HCT116 (cell line): ENCODE data around the gene ACOT11. TPM values are rescaled to one million over a fixed set of nuclear protein-coding genes. Genes with fewer than 3 reads are reported as not detected.

Experiments used
- ATAC-seq: fragments of 200-7000 bp; cut with Tn5 transposase; 2 replicates; pipeline ENCODE4 v1.9.1; 2020; ENCODE audit warnings: mild to moderate bottlenecking, moderate library complexity
- BruUV-seq: library from RNA; stranded (reverse); fragments of 400-500 nt; replicated peaks from 2 replicates; lab custom pipeline; 2021; lab: Mats Ljungman, UMichigan
- CTCF ChIA-PET: fragments of 300-600 bp; sonication (Branson Sonifier 250); formaldehyde crosslinking; loops from one replicate; lab custom pipeline; 2021; ENCODE audit warnings: antibody characterized with exemption; lab: Charles Lee
- POLR2A ChIA-PET: fragments of 300-600, 350-600 bp; sonication (Branson Sonifier 250); formaldehyde crosslinking; loops from one replicate; lab custom pipeline; 2021; ENCODE audit warnings: antibody characterized with exemption; lab: Charles Lee
- RAD21 ChIA-PET, 2 experiments: fragments of 300-600 bp; sonication (Branson Sonifier 250); formaldehyde crosslinking; loops; one replicate each; lab custom pipeline; 2023; ENCODE audit warnings: low total read pairs in 2 of 2; ENCODE audit not compliant: uncharacterized antibody in 2 of 2, unreplicated experiment in 2 of 2, low non-redundant PET in 1 of 2; lab: Charles Lee
- DNase-seq: peaks from one replicate; pipeline ENCODE4 v3.0.0-alpha.2; 2010; ENCODE audit warnings: low read depth, low spot score
- H2AFZ ChIP-seq: fragments of 200-600 bp; shearing (Covaris generic), sonication (generic); 2 replicates; pipeline ENCODE4 v1.6.1; 2017; ENCODE audit warnings: low read depth, mixed run types, mixed read lengths, antibody characterized with exemption, low read length; ENCODE audit not compliant: poor library complexity, severe bottlenecking
- H3K27ac ChIP-seq: 2 replicates; pipeline ENCODE4 v1.5.1; 2012; ENCODE audit warnings: low read depth, low read length
- H3K27me3 ChIP-seq: fragments of 200-600 bp; sonication (generic); 2 replicates; pipeline ENCODE4 v1.6.1; 2016; ENCODE audit warnings: mixed run types, low read length, mixed read lengths; ENCODE audit not compliant: insufficient read depth
- H3K36me3 ChIP-seq, 2 experiments: fragments of 200-500 bp in 1 of 2; fragments of 200-600 bp in 1 of 2; sonication (Bioruptor generic) in 1 of 2; sonication (generic) in 1 of 2; 2 replicates each; pipeline versions ENCODE4 v1.5.1 to v1.6.1; 2014 to 2016; ENCODE audit warnings: low read length in 2 of 2, inconsistent platforms in 1 of 2, mixed read lengths in 1 of 2, mixed run types in 1 of 2; ENCODE audit not compliant: insufficient read depth in 2 of 2, control insufficient read depth in 1 of 2
- H3K4me1 ChIP-seq, 2 experiments: fragments of 200-600 bp in 1 of 2; sonication (generic) in 1 of 2; 2 replicates each; pipeline versions ENCODE4 v1.5.1 to v1.6.1; 2012 to 2017; ENCODE audit warnings: low read length in 2 of 2, inconsistent platforms in 1 of 2, mild to moderate bottlenecking in 1 of 2, mixed read lengths in 1 of 2, mixed run types in 1 of 2, moderate library complexity in 1 of 2; ENCODE audit not compliant: insufficient read depth in 2 of 2, control insufficient read depth in 1 of 2
- H3K4me2 ChIP-seq: fragments of 200-600 bp; sonication (generic); 2 replicates; pipeline ENCODE4 v1.6.1; 2017; ENCODE audit warnings: mixed run types, low read length, mixed read lengths
- H3K4me3 ChIP-seq, 2 experiments: fragments of 200-600 bp in 1 of 2; sonication (generic) in 1 of 2; replicated peaks in 1 of 2; 2 replicates each; pipeline ENCODE4 v1.5.1; 2011 to 2016; ENCODE audit warnings: low read length in 2 of 2, control low read depth in 1 of 2, low read depth in 1 of 2, mild to moderate bottlenecking in 1 of 2, mixed read lengths in 1 of 2, mixed run types in 1 of 2
- H3K79me2 ChIP-seq: fragments of 200-600 bp; sonication (generic); 2 replicates; pipeline ENCODE4 v1.6.1; 2017; ENCODE audit warnings: mild to moderate bottlenecking, mixed run types, low read length, moderate library complexity, mixed read lengths; ENCODE audit not compliant: insufficient read depth
- H3K9ac ChIP-seq: fragments of 200-600 bp; sonication (generic); 2 replicates; pipeline ENCODE4 v1.6.1; 2016; ENCODE audit warnings: low read length, mixed read lengths
- H3K9me2 ChIP-seq: fragments of 200-600 bp; sonication (generic), shearing (Covaris generic); 2 replicates; pipeline ENCODE4 v1.6.1; 2017; ENCODE audit warnings: mixed run types, mild to moderate bottlenecking, moderate library complexity; ENCODE audit not compliant: insufficient read depth
- H3K9me3 ChIP-seq, 2 experiments: fragments of 200-500 bp in 1 of 2; fragments of 200-600 bp in 1 of 2; sonication (Bioruptor generic) in 1 of 2; sonication (generic) in 1 of 2; 2 replicates each; pipeline ENCODE4 v1.6.1; 2014 to 2017; ENCODE audit warnings: low read length in 2 of 2, mixed read lengths in 2 of 2, inconsistent platforms in 1 of 2, low read depth in 1 of 2, mild to moderate bottlenecking in 1 of 2, mixed run types in 1 of 2, moderate library complexity in 1 of 2; ENCODE audit not compliant: control insufficient read depth in 1 of 2, insufficient read depth in 1 of 2
- H4K20me1 ChIP-seq: fragments of 200-600 bp; sonication (generic), shearing (Covaris generic); 2 replicates; pipeline ENCODE4 v1.6.1; 2017; ENCODE audit warnings: mixed run types, mild to moderate bottlenecking, moderate library complexity; ENCODE audit not compliant: insufficient read depth
- CBX3 ChIP-seq: IDR thresholded peaks from 2 replicates; pipeline ENCODE4 v1.6.1; 2012; ENCODE audit warnings: low read depth
- CTCF ChIP-seq, 3 experiments: fragments of 200-600 bp in 1 of 3; sonication (generic) in 1 of 3; IDR thresholded peaks in 2 of 3; conservative IDR thresholded peaks in 1 of 3; 2 replicates each; pipeline ENCODE4 v1.5.1; 2012 to 2017; ENCODE audit warnings: low read depth in 2 of 3, low read length in 2 of 3, antibody characterized with exemption in 1 of 3, borderline replicate concordance in 1 of 3, control low read depth in 1 of 3, mild to moderate bottlenecking in 1 of 3, mixed read lengths in 1 of 3, mixed run types in 1 of 3, moderate library complexity in 1 of 3; ENCODE audit not compliant: insufficient read depth in 1 of 3
- ELF1 ChIP-seq: IDR thresholded peaks from 2 replicates; pipeline ENCODE4 v1.6.1; 2012; ENCODE audit warnings: low read depth, borderline replicate concordance
- RAD21 ChIP-seq: IDR thresholded peaks from 2 replicates; pipeline ENCODE4 v1.6.1; 2012; ENCODE audit warnings: low read depth, mild to moderate bottlenecking
- SP1 ChIP-seq: IDR thresholded peaks from 2 replicates; pipeline ENCODE4 v1.6.1; 2012; ENCODE audit warnings: low read depth
- intact Hi-C: fragments of 100-400 bp; cut with micrococcal nuclease; formaldehyde crosslinking; loops from 2 replicates; pipeline ENCODE4 v1.10.0; 2022
- total RNA-seq: library from RNA; stranded (reverse); gene quantifications from one replicate; pipeline ENCODE4 v1.2.1, GENCODE V29; 2021; ENCODE audit not compliant: unreplicated experiment

ACOT11 gene
- total RNA-seq, 1 experiment from 2014 or later = 31.1 TPM

- intact Hi-C loops = no loop called here
- POLR2A ChIA-PET = no interaction called here
Measured at GRCh38 chr1:54658164-54658913, 110.3 kb downstream of the ACOT11 start.

More at GRCh38 chr1:54658164-54658913, 110.3 kb downstream of the ACOT11 start:
- Histone ChIP-seq H3K9me3 (0 out of 4 replicates have a peak, but pooled peaks cover 0 to 3% of the 10 kb centered on the region in 2 experiments), H3K36me3 (no peaks in the 10 kb centered on the region), H3K79me2 (no peaks in the 10 kb centered on the region), H3K27me3 (no peaks in the 10 kb centered on the region), H3K4me1 (no peaks in the 10 kb centered on the region), H3K4me2 (no peak overlapping the region)
- RAD21 ChIA-PET = no interaction called here
- TF ChIP-seq CTCF (IDR thresholded peaks at IDR 0.05 in 2 of 3, conservative IDR thresholded peaks at IDR 0.05 in 1 of 3; ENCODE audit: borderline replicate concordance in 1 of 3, insufficient read depth in 1 of 3, low read depth in 2 of 3, low read length in 2 of 3) = no peak
- TF ChIP-seq CBX3 = 0 out of 2 replicates have a peak, but pooled peaks have one; percentile 66
- no peak for TF ChIP-seq SP1
- no peak for TF ChIP-seq ELF1
- TF ChIP-seq RAD21 = no peak
- TF ChIP-seq, all 23 proteins: peak for 1
- CTCF ChIA-PET = no interaction called here
- Histone ChIP-seq H3K9me2 (no peaks in the 10 kb centered on the region), H3K27ac (no peak overlapping the region), H4K20me1 (no peaks in the 10 kb centered on the region), H3K9ac (no peak overlapping the region), H2AFZ (no peak overlapping the region), H3K4me3 (no peak overlapping the region)
- ATAC-seq = no peak
- no peak for DNase-seq
- BruUV-seq = no TSS peak

Other genes starting within 250 kb of the ACOT11 start
- gene SSBP3, start 141.8 kb upstream of the ACOT11 start, total RNA-seq = 37.5 TPM
- not detected for gene FAM151A, start 75.3 kb downstream of the ACOT11 start, total RNA-seq
- gene MROH7, start 93.6 kb downstream of the ACOT11 start, total RNA-seq = 1.1 TPM
- 26.3 TPM for gene TTC4, start 167.6 kb downstream of the ACOT11 start, total RNA-seq
- 9.6 TPM for gene PARS2, start 216.3 kb downstream of the ACOT11 start, total RNA-seq